NCI-H187 (cell line): ENCODE measurements around the gene CD300LF.

Experiments
- DNase-seq, 2 experiments: peaks; one replicate each; lab custom pipeline; 2025; lab: John Stamatoyannopoulos, UW

The CD300LF gene

GRCh38 chr17:74686761-74687160 lies 26.0 kb downstream of the CD300LF start:
- no peak for DNase-seq

GRCh38 chr17:74682471-74683190 lies 30.1 kb downstream of the CD300LF start:
- no peak for DNase-seq

GRCh38 chr17:74682028-74682427 lies 30.7 kb downstream of the CD300LF start:
- no peak for DNase-seq

- DNase-seq, result no peak
These were observed 31.8 kb downstream of the CD300LF start for GRCh38 chr17:74680941-74681340.

- DNase-seq, result no peak
These were observed 32.5 kb downstream of the CD300LF start for GRCh38 chr17:74680213-74680612.

- DNase-seq, result no peak
These were observed 33.3 kb downstream of the CD300LF start for GRCh38 chr17:74679374-74679773.

GRCh38 chr17:74678541-74678940 lies 34.2 kb downstream of the CD300LF start:
- DNase-seq, result no peak

- peak; percentile 55 to 59 for DNase-seq
These were observed 34.9 kb downstream of the CD300LF start for GRCh38 chr17:74677558-74678466.

GRCh38 chr17:74671031-74671771 lies 41.5 kb downstream of the CD300LF start:
- DNase-seq, result no peak

- no peak for DNase-seq
These were observed 42.4 kb downstream of the CD300LF start for GRCh38 chr17:74670329-74670728.

GRCh38 chr17:74663561-74663960 lies 49.2 kb downstream of the CD300LF start:
- no peak for DNase-seq

- no peak for DNase-seq
These were observed 52.8 kb downstream of the CD300LF start for GRCh38 chr17:74659889-74660288.

- DNase-seq, result no peak
These were observed 54.1 kb downstream of the CD300LF start for GRCh38 chr17:74658620-74659019.

GRCh38 chr17:74654742-74655141 lies 58.0 kb downstream of the CD300LF start:
- no peak for DNase-seq

- no peak for DNase-seq
These were observed 60.7 kb downstream of the CD300LF start for GRCh38 chr17:74652020-74652419.

GRCh38 chr17:74649909-74650308 lies 62.8 kb downstream of the CD300LF start:
- DNase-seq, result no peak

- DNase-seq, result no peak
These were observed 64.7 kb downstream of the CD300LF start for GRCh38 chr17:74647871-74648672.

GRCh38 chr17:74646231-74646630 lies 66.5 kb downstream of the CD300LF start:
- DNase-seq, result no peak

GRCh38 chr17:74645010-74645409 lies 67.7 kb downstream of the CD300LF start:
- DNase-seq, result no peak

GRCh38 chr17:74644419-74644818 lies 68.3 kb downstream of the CD300LF start:
- DNase-seq, result no peak
